NCI-H146 treated with DMSO at 0.1 percent for 48 hours (cell line): ENCODE results near the gene TTC9.

ENCODE experiments used
- DNase-seq: peaks from one replicate; lab custom pipeline; 2025; ENCODE audit not compliant: unreplicated experiment; lab: John Stamatoyannopoulos, UW

Gene TTC9

DNA sequence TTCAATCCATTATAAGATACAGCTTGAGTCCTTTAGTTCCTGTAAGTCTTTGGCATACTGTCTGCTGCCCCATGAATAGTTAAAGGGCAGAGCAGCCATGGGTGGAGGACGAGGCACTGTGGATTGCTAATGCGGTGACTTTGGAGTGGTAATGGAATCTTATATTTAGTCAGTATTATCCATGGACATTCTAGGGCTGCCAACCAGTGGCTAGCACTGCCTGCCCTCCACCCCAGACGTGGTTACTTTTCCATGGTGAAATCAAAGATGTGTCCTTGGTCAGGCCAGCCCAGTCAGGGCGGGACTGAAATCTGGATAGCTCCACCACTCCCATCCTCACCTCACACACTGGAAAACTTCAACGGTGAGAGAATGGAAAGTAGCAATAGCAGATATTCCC is 2.3 kb downstream of the TTC9 start:
- DNase-seq: no peak

DNA sequence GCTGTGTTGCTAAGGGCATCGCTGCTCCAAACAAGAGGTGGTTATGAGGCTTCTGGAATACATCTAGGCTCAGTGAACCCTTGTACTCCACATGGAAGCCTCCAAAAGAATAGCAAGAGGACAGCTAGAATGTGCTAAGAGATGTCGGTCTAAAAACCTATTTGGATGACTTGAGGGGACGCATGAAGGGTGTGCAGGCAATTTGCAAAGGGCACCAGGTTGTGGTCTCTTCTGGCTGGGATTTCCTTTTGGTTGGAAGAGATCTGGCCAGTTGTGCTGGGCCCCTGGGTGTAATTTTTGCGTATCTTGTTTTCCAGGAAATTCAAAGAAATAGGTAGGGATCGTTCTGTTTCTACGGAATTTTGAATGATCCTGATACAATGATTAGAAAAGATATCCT is 4.2 kb downstream of the TTC9 start:
- DNase-seq: no peak

DNA sequence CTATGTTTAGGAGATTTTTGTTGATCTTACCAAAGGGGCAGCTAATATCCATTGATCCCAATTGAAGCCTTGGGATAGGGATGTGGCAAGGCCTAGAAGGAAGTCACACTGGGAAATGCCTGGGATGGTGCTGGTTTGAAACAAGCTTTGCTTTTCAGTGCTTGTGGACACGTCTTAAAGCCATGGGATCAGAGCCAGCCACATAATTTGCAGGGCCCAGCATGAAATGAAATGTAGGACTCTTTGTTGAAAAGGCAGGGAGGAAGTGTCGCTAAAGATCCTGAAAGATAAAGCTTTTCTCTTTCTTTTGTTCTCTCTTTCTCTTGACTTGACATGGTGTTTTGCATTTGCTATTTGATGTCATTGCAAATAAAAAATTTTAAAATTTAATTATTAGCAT is 5.0 kb downstream of the TTC9 start:
- DNase-seq: no peak

DNA sequence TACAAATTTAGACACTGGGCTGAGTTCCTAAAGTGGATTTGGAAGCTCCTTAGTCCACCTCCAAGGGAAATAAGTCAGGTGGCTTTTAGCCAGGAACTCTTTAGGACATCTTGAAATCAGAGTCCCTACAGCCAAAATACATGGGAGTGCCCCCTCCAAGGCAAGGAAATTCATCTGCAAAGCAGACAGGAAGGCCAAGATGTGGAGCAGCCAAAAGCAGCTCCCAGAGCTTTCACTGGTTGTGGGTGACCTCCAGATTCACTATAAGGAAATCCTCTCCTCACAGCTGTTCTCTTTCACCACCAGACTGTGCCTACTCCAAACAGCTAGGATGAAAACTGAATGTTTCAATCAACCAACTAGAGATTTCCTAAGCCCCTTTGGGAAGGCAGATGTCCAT is 6.6 kb downstream of the TTC9 start:
- no peak for DNase-seq

DNA sequence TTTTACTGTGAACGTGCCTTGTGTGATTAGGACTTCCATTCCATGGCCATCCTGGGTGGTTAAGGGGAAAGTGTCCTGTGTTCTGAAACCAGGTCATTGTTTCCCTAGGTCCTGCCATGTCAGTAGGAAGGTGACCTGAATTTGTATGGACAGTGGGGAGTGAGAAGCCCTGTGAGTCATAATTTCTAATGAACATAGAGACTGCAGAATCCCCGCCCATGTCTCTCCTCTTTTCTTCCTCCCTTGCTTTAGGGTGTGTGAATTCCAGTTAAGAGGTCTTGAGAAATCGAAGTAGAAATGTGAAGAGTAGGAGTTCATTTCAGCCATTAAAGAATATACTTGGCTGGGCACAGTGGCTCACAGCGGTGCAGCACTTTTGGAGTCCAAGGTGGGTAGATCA is 8.1 kb downstream of the TTC9 start:
- no peak for DNase-seq

DNA sequence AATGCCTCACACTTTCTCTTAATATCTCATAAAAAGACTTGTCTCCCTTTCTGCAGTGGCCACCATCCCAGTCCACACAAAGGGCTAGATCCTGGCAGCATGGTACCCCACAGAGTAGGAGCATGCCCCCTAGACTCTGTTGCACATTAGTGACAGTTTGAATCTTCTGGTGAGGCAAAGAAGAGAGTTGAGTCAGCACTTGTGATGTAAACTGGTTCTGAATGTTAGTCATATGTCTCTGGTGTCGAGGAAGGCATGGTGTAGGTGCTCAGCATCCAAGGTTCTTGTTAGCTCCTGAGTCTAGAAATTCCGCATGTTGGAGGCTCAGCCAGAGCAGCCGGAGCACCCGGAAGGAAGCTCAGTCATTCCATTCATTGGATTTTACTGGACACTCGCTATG is 9.8 kb downstream of the TTC9 start:
- no peak for DNase-seq

DNA sequence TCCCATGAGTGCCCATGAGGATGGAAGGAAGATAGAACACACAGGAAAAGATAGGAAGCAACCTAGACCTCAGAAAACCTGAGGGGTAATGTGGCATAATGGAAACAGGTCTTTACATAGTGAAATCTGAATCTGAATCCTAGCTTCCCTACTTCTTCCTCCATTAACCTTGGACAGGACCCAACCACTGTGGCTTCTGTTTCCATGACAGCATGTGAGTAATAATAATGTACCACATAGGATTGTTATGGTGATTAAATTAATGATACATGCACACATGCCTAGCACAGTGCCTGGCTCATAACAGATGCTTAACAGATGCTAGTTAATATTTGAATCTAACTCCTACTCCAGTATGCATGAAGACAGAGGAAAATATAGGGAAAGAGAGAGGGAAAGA is 11.2 kb downstream of the TTC9 start:
- DNase-seq: no peak

DNA sequence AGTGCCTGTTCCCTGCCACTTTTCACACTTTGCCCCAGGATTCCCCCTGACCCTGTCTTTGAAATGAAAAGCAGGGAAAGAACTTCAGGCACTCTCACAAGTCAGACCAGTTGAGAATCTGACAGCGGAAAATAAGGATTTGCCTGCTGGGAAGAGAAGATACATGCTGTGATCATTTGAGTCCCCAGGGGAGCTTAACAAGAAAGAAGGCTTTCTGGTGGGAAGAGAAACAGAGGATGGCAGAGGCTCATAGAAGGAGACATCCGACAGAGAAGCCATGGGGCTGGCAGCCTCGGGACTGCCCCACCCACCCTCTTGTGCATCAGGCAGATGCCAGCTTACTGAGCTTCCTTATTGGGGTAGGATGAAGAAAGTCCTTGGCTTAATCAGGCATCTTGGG is 11.9 kb downstream of the TTC9 start:
- no peak for DNase-seq

DNA sequence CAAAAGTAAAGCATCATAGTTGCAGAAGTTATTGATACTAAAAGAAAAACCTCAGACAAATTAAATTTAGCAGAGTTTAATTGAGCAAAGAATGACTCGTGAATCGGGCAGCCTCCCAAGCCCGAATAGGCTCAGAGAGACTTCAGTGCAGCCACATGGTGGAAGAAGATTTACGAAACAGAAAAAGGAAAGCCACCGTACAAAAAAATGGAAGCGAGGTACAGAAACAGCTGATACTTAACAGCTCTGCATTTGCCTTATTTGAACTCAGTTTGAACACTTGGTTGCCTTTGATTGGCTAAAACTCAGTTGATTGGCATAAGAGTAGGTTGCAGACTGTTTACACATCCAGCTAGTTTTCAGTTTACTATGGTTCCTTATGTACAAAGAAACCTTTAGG is 12.9 kb downstream of the TTC9 start:
- DNase-seq: no peak

DNA sequence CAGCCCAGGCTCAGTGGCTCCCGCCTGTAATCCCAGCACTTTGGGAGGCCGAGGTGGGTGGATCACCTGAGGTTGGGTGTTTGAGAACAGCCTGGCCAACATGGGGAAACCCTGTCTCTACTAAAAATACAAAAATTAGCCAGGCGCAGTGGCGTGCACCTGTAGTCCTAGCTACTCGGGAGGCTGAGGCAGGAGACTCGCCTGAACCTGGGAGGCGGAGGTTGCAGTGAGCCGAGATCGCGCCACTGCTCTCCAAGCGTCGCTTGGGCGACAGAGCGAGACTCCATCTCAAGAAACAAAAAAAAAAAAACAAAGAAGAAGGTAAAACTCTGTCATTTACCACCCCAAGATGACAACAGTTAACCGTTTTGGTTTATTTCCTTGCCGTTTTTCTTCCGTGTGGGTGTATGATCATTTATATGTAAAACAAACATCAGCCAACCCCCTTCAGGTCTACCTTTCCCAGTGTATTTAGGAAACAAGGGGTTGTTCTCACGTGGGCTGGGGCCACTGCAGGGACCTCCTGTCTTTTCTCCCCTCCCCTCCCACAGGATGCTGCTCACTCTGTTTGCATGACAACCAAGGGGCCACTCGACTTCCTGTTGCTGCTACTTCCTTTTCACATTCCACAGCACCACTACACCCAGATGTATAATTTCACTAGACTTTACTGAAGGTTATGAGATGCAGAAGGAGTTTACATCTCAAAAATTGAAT is 13.6 kb downstream of the TTC9 start:
- no peak for DNase-seq

DNA sequence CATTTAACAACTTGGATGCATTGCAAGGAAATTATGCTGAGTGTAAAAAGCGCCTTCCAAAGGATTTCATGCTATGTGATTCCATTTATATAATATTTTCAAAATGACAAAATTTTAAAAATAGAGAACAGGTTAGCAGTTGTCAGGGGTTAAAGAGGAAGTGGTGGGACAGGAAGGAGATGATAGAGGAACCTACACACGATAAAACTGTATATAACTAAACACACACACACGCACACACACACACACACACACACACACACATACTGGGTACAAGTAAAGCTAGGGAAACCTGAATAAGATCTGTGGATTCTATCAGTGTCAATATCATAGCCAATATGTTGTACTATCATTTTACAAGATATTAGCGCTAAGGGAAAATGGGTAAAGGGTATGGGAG is 17.2 kb downstream of the TTC9 start:
- DNase-seq: no peak

DNA sequence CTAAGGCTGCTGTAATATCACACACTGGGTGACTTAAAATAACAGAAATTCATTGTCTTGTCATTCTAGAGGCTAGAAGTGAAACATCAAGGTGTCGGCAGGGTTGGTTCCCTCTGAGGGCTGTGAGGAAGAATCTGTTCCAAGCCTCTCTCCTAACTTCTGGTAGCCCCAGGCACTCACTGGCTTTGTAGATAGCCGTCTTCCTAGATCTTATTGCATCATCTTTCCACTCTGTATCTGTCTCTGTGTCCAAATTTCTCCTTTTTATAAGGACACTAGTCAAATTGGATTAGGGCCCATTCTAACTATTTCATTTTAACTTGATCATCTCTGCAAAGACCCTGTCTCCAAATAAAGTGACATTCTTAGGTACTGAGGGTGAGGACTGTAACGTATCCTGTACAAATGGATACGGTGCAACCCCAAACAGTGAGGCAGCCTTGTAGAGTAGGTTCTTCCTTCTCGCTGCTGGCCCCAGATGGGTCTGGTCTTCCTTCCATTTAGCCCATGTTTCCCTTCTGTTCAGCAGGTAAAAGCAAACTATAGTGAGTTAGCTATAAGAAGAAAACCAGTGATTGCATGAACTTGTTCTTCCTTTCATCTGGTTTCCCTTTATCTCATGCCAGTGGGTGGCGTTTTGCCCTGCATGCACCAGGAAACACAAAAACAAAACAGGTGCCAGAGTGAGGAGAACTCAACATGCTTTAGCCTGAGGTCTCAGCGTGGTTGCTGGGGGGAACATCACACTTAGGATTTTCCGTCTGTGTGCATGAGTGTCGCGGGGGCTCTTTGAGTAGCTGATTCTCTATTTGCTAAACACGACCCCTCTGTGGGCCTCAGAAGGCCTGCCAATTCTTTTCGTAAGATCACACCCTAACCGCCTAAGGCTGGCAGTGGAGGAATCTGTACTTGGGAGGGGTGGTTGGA is 19.5 kb downstream of the TTC9 start:
- DNase-seq: no peak

DNA sequence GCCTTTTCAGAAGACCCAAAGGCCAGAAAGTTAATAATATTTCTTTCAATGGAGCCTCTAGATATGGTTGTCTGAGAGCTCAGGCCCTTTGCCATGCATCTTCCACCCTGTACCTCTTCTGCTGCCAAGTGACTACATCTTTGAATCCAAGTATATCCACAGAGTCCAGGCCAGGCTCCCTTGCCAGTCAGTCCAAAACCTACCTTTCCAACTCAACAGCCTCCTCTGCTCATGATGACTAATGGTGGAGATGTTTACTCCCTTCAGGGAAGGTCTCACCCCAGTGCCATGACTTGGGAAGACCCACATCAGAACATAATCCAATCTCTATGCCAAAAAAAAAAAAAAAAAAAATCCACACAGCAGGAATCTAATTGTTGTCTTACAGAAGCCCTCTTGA is 20.4 kb downstream of the TTC9 start:
- peak; percentile 61 for DNase-seq

DNA sequence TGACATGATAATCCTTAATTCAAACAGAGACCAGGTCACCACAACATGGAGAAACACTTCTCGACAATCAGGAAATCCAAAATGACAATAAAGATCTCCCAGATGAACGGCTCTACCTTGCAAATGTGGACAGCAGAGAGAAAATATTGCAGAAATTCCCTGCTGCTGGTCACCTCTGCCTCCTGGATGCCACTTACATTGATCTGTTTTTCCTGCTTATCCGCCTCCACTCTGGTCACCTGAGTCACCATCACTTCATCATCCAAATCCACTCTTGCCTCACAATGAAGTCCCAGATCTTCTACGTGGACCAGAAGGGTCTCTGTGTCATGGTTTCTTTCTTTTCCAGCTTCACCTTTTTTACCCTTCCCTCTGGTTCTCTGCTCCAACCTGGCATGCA is 21.1 kb downstream of the TTC9 start:
- DNase-seq: no peak

DNA sequence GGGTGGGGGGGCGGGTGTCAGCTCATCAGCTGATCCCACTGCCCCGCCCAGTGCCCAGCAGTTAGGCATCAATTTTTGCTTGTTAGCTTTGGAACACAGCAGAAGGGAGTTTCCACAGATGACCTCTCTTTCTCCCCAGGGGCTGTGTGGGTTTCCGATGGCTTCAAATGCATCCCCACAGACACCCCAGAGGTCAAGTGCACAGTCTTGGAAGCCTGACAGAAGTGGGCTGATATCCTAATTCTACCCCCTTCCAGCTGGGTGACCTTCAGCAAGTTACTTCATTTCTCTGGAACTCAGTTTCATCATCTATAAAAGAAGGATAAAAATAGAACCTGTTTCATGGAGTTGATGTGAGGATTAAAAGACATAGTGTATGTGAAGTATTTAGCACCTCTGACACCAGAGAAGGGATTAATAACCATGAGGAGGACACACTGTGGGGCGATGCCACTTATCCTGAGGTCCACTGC is 22.0 kb downstream of the TTC9 start:
- DNase-seq: no peak

DNA sequence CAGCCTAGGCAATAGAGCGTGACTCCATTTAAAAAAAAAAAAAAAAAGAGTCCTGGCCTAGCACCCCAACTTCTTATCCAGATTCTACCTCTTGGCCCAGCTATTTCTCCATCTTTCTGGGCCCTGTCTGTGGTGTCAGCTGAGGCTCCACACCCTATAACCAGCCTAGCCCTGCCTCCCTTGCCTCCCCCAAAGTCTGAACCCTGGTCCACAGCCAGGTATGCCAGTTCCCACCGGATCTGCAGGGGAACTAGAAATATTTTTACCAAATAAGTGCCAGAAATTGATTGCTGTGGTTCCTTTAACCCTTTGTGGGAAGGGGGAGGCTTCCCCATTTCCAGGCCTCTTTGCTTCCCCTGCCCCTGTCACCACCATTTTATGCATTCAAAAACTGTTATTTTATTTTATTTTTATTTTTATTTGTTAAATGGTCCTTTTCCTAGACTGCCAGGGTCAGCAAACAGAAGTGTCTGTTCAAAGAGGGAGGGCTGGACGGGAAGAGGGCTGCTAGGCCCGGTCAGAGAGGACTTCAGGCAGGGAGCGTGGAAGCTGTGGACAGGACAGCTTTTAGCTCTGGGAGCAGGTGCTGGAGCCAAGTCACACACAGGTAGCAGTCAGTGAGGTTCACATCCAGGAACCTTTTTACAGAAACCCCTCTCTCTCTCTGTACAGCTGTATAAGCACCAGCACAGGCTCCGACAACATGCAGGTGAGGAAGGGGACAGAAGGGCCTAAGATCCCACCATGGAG is 23.2 kb downstream of the TTC9 start:
- DNase-seq: no peak

DNA sequence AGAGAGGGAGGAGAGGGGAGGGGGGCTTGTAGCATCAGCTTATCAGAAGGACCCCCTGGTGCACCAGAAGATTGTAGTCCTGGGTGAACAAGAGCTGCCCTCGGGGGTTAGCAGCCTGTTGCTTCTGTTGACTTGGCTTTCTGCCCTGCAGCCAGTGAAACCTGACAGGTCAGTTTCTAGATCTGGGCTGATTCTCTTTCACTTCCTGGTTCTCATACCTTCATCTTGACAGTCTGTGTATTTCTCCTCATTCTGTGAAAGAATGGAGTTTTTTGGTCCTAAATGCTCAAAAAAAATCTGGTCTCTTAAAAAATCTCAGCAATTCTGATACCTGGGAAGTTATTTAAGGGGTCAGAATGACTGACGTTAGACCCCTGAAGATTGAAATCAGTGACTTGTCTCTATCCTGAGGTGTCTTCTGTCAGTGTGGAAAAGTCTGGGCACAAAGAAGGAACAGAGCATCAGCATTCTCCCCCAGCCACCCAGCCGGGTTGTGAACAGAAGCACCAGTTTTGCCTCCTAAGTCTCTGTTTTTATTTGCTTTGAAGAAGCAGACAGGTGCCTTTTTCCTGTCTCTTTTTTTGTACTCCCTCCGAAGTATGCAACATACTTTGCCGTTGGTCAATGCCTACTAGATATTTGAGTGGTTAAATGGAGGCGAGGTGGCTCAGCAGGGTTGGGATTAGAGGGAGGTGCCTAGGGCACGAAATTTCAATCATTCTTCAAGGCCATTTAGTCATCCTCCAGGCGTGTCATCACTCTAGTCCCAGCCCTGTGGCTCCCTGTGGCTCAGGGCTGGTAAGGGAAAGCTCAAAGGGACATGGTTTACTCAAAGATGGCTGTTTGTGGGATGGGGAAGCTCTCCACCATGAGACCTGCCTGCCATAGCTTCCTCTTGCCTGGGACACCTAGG is 24.0 kb downstream of the TTC9 start:
- DNase-seq: peak; percentile 70

DNA sequence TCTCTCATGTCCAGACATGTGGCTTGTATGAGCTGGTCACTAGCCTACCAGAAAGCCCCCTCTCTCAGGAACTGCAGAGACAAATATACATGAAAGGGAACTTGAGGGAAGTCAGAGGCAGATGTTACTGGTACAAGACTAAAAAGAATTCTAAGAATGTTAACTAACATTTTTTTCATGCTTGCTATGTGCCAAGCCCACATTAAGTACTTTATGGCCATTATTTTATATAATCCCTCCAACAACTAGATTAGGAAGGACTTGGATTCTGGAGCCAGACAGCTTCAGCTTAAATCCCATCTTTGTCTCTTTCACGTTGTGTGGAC is 24.6 kb downstream of the TTC9 start:
- no peak for DNase-seq

DNA sequence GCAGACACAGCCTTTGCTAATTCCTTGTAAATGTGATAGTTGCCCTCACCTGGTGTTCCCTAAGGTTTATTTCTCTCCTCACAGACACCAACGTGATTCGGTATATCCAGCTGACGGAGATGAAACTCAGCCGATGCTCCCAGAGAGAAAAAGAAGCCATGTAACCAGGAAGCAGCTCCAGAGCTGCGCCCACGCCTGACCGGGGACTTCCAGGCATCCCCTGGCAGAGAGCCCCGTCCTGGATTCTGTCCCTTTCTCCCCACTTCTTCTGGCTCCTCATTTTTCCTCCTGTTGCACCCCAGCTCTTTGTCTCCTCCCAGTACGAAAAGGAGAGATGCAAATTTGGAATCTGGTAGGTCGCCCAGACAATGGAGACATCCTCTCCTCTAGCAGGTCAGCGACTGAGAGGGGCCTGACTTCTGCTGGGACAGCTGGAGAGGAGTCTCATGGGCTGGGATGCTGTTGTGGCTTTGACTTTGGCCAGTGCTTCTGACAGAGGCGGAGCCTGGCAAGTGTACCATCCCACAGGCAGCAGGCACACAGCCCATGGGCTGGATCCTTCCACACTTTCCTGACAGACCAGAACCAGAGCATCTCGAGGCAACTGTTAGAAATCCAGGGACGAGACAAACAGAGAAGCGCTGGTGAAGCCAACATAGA is 29.4 kb downstream of the TTC9 start:
- no peak for DNase-seq
